Activated B cell treated with CpG ODN at 0.5 μM for 24 hours (primary cell): ENCODE results near the gene TM7SF3. TPM values are rescaled to one million over a fixed set of nuclear protein-coding genes. Genes with fewer than 3 reads are reported as not detected.
A peak's percentile ranks its signal among the peaks of the same experiment; 100 is the strongest.
"Not testable (repeated sequence)": the region's sequence is repeated elsewhere in the genome, so short reads cannot be mapped to it uniquely, and the experiment has no call there.

Experiments
- ATAC-seq: fragments of 200-7000 bp; cut with Tn5 transposase; one replicate; pipeline ENCODE4 v1.10.0; 2021; ENCODE audit warnings: low read depth, mild to moderate bottlenecking, moderate library complexity
- CTCF ChIA-PET: fragments of 350-600 bp; sonication (Branson Sonifier 250); formaldehyde crosslinking; loops from one replicate; lab custom pipeline; 2021; ENCODE audit warnings: antibody characterized with exemption; lab: Charles Lee
- POLR2A ChIA-PET: fragments of 350-600 bp; sonication (Branson Sonifier 250); formaldehyde crosslinking; loops from one replicate; lab custom pipeline; 2021; ENCODE audit warnings: antibody characterized with exemption; lab: Charles Lee
- DNase-seq: peaks from one replicate; pipeline ENCODE4 v3.0.0; 2022
- H3K27ac Mint-ChIP-seq: one replicate; pipeline ENCODE4 v1.8.0; 2020; ENCODE audit warnings: mixed read lengths
- H3K27me3 Mint-ChIP-seq: one replicate; pipeline ENCODE4 v1.8.0; 2021; ENCODE audit warnings: mixed read lengths
- H3K36me3 Mint-ChIP-seq: one replicate; pipeline ENCODE4 v1.8.0; 2021; ENCODE audit warnings: low read depth, mixed read lengths
- H3K4me1 Mint-ChIP-seq: one replicate; pipeline ENCODE4 v1.8.0; 2021; ENCODE audit warnings: mixed read lengths
- H3K4me3 Mint-ChIP-seq: one replicate; pipeline ENCODE4 v1.8.0; 2020; ENCODE audit warnings: mild to moderate bottlenecking, mixed read lengths
- H3K9me3 Mint-ChIP-seq: one replicate; pipeline ENCODE4 v1.8.0; 2020; ENCODE audit warnings: mixed read lengths
- CTCF ChIP-seq: fragments of 200-600 bp; IDR thresholded peaks from one replicate; pipeline ENCODE4 v1.8.0; 2022; ENCODE audit warnings: antibody characterized with exemption, mild to moderate bottlenecking
- intact Hi-C: fragments of 100-400 bp; cut with micrococcal nuclease; formaldehyde crosslinking; loops from one replicate; pipeline ENCODE4 v1.15.1; 2024
- total RNA-seq: library from RNA; stranded (reverse); gene quantifications from 2 replicates; pipeline ENCODE4 v1.2.3, GENCODE V29; 2022

The TM7SF3 gene
- total RNA-seq, 1 donor from 2014 or later: 30.5 TPM

GRCh38 chr12:27024291-27024690 is 10.1 kb upstream of the TM7SF3 start:
- TF ChIP-seq CTCF: no peak
- intact Hi-C loops: no loop called here
- H3K4me3 Mint-ChIP-seq: peak overlapping the region; percentile 41
- H3K27ac Mint-ChIP-seq: no peak overlapping the region
- no peaks in the 10 kb centered on the region for H3K9me3 Mint-ChIP-seq
- DNase-seq: no peak
- CTCF ChIA-PET: interaction anchor here (0.8 to 1.2 kb wide), 2 partner anchors 8 to 12 kb away, joined by 3 read pairs; no protein-coding TSS in a partner anchor
- POLR2A ChIA-PET: no interaction called here
- H3K4me1 Mint-ChIP-seq: peaks cover 40% of the 10 kb centered on the region
- peaks cover 36% of the 10 kb centered on the region for H3K36me3 Mint-ChIP-seq
- ATAC-seq: no peak
- H3K27me3 Mint-ChIP-seq: no peaks in the 10 kb centered on the region

GRCh38 chr12:27020761-27021160 is 6.6 kb upstream of the TM7SF3 start:
- CTCF ChIA-PET: interaction anchor here (0.7 kb wide), 1 partner anchor 286 kb away, joined by 3 read pairs; no protein-coding TSS in a partner anchor
- POLR2A ChIA-PET: no interaction called here

GRCh38 chr12:27018037-27018436 is 3.9 kb upstream of the TM7SF3 start:
- Mint-ChIP-seq H3K9me3 (no peaks in the 10 kb centered on the region), H3K4me1 (peaks cover 33% of the 10 kb centered on the region), H3K27ac (no peak overlapping the region), H3K4me3 (no peak overlapping the region), H3K27me3 (no peaks in the 10 kb centered on the region), H3K36me3 (peaks cover 10% of the 10 kb centered on the region)
- no peak for ATAC-seq
- intact Hi-C loops: loop anchor here (10.0 kb wide), 2 partner anchors 283 to 507 kb away; partner anchors contain the start of gene PPFIBP1
- CTCF ChIA-PET: interaction anchor here (0.9 to 1.6 kb wide), 2 partner anchors 286 to 288 kb away, joined by 3 to 6 read pairs; no protein-coding TSS in a partner anchor
- POLR2A ChIA-PET: no interaction called here
- no peak for DNase-seq
- TF ChIP-seq CTCF: no peak

More at GRCh38 chr12:27020761-27021160, 6.6 kb upstream of the TM7SF3 start:
- ATAC-seq: no peak
- Mint-ChIP-seq H3K27me3 (no peaks in the 10 kb centered on the region), H3K9me3 (no peaks in the 10 kb centered on the region), H3K4me1 (peaks cover 38% of the 10 kb centered on the region), H3K27ac (no peak overlapping the region), H3K4me3 (peak overlapping the region; percentile 52), H3K36me3 (peaks cover 9% of the 10 kb centered on the region)
- intact Hi-C loops: no loop called here
- TF ChIP-seq CTCF: no peak
- DNase-seq: no peak

GRCh38 chr12:27017163-27017823 is 3.1 kb upstream of the TM7SF3 start:
- H3K9me3 Mint-ChIP-seq, H3K4me3 Mint-ChIP-seq, H3K27ac Mint-ChIP-seq, DNase-seq, ATAC-seq, H3K36me3 Mint-ChIP-seq, POLR2A ChIA-PET, H3K27me3 Mint-ChIP-seq: not testable (repeated sequence)
- CTCF ChIA-PET: interaction anchor here (1.6 to 2.9 kb wide), 2 partner anchors 288 to 289 kb away, joined by 6 to 58 read pairs; no protein-coding TSS in a partner anchor
- intact Hi-C loops: loop anchor here (10.0 kb wide), 2 partner anchors 282 to 508 kb away; partner anchors contain the start of gene PPFIBP1
- peaks cover 30% of the 10 kb centered on the region for H3K4me1 Mint-ChIP-seq

- no peak for DNase-seq
- no peak for ATAC-seq
- intact Hi-C loops: loop anchor here (1.0 to 10.0 kb wide), 5 partner anchors 43 to 509 kb away; partner anchors contain the start of gene PPFIBP1
- Mint-ChIP-seq H3K9me3 (no peaks in the 10 kb centered on the region), H3K27me3 (no peaks in the 10 kb centered on the region), H3K27ac (peak overlapping the region; percentile 94), H3K4me1 (peaks cover 37% of the 10 kb centered on the region), H3K4me3 (no peak overlapping the region), H3K36me3 (peaks cover 3% of the 10 kb centered on the region)
- ChIA-PET CTCF (interaction anchor here (0.6 to 2.9 kb wide), 11 partner anchors 8 to 901 kb away, joined by 3 to 58 read pairs (median 4); partner anchors contain the start of genes ITPR2 and STK38L), POLR2A (interaction anchor here (0.6 to 3.9 kb wide), 10 partner anchors 11 to 290 kb away, joined by 3 to 25 read pairs (median 4); partner anchors contain the start of genes ITPR2 and STK38L)
- TF ChIP-seq CTCF: peak; percentile 60
Observed at GRCh38 chr12:27015730-27016076, 1.5 kb upstream of the TM7SF3 start.
